ENCODE results near the gene COG5.

Gene COG5

DNA sequence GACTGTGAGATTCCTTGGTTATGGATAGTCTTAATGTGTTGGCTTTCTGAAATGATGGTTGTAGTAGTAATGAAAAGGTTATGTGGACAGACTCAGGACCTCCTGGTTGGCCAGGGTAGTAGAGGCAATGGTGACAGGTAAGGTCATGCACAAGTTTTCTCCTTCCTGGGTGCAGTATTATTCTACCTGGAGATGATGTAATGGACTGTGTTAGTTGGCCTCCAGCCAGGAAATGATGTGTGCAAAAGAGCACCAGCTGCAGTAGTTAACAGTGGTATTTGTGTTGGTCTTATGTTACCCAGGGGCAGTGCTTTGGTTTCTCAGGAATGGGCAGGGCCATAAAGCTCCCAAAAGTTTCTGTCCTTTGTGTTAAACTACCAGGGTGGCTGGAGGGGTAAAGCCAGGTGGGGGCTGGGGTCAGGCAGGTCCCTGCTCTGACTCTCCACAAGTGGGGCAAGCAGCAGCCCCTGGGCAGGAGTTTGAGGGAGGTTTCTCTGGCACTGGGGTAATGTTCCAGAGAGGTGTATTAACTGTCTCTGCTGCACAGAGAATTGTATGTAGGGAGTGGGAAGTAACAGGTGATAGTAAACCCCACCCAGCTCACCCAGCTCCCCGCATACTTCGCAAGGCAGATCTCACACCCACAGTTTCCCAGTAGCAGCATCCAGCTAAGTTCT is 57.6 kb downstream of the COG5 start:
- no peak for DNase-seq (ENCODE audit: low read depth)

DNA sequence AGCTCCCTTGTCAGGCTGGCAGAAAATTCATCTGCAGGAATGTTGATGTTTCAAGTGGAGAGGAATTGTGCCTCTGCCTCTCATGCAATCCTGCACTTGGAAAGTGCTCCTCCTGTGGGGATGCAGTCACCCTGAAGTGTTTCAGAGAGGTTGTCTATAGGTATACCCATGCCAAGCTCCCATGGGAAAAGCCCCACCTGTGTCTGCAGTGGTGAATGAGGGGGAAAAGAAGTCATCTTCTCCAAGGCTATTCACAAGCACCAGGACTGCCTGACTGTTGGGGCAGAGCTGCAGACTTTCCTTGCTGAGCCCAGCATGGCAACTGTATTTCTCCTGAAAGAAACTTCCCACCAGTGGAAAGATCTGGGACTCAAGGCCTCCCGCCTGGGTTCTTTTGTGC is 58.4 kb downstream of the COG5 start:
- no peak for DNase-seq (ENCODE audit: low read depth)

DNA sequence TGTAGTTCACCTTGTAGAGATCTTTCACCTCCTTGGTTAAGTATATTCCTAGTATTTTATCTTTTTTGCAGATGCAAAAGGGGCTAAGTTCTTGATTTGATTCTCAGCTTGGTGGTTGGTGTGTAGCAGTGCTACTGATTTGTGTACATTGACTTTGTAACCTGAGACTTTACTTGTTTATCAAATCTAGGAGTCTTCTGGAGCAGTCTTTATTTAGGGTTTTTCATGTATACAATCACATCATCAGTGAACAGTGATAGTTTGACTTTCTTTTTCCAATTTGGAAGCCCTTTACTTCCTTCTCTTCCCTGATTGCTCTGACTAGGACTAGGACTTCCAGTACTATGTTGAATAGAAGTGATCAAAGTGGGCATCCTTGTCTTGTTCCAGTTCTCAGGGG is 60.0 kb downstream of the COG5 start:
- DNase-seq (ENCODE audit: low read depth), result no peak

DNA sequence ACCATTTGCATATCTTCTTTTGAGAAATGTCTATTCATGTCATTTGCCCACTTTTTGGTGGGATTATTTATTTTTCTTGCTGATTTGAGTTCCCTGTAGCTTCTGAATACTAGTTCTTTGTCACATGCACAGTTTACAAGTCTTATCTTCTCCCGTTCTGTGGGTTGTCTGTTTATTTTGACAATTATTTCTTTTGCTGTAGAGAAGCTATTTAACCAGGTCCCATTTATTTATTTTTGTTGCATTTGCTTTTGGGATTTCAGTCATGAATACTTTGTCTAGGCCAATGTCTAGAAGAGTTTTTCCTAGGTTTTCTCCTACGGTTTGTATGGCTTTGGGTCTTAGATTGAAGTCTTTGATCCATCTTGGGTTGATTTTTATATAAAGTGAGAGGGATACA is 60.9 kb downstream of the COG5 start:
- DNase-seq (ENCODE audit: low read depth), result no peak

DNA sequence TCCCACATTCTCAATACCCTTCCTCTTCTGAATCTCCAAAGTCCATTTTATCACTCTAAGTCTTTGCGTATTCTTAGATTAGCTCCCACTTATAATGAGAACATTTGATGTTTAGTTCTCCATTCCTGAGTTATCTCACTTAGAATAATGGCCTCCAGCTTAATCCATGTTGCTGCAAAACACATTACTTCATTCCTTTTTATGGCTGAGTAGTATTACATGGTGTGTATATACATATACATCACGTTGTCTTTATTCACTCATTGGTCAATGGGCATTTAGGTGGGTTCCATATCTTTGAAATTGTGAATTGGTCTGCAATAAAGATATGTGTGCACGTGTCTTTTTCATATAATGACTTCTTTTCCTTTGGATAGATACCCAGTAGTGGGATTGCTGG is 61.6 kb downstream of the COG5 start:
- no peak for DNase-seq (ENCODE audit: low read depth)

DNA sequence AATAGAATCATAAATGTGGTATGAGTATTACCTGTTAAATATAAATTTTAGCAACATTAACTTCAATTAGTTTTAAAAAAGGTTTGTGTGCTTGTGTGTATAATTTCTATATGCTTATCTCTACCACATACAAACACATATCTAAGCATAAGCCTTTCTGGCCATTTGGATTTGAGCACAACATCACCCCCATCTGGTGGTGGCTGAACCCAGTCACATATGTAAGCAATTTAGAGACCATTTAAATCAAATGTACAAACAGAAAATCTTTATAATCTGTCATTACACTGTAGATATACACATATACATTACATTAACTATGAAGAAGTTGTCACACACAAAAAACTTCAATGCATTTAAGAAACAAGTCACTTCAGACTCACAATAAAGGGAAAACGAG is 62.1 kb downstream of the COG5 start:
- DNase-seq (ENCODE audit: low read depth), result no peak

DNA sequence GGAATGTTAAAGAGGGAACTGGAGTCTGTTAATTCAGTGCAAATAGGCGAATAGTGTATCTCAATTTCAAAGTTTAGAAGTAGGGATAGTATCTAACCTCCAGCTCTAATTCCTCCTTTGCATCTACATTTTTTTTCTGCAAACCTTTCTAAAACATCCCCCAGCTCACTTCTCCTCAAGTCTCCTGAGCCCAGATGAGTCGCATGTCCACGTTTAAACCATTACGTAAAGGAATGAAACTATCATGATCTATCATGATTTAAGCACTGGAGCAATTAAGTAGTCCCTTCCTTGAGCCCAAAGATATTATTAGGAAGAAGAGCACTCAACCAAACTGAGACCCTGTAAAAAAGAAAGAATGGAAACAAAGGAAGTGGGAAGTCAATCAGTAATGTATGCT is 64.0 kb downstream of the COG5 start:
- DNase-seq (ENCODE audit: low read depth), result no peak

DNA sequence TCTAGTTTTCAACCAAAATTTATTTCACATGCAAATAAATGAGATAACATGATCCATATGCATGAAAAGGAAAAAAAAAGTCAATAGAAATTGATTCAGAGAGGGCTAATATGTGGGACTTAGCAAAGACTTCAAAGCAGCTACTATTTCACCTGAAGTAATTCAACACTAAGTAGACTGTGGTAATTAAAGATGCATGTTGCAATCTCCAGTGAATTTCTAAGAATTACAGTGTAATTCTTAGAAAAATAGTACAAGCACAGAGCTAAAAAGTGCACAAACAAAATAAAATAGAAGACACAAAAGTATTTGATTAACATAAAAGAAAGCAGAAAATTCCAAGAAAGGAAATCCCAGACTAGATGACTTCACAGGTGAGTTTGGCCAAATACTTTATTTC is 68.2 kb downstream of the COG5 start:
- DNase-seq (ENCODE audit: low read depth), result no peak

DNA sequence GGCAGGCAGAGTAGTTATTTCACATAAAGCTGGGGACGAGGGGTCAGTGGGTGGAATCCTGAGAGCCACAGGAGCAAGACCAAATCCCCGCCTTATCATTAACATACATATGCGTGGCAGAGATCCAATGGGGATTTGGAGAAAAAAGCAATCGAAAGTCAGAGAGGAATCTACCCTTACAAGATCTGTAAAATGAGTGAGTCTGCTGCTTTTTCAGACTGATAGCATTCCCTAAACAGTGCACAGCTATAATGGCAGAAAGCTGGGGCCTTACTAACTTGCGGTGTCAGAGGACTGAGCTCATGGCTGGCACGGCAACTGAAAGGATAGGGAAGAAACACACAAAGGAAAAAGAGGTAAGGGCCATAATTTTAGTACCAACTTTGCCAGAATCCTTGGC is 68.8 kb downstream of the COG5 start:
- DNase-seq (ENCODE audit: low read depth), result no peak

DNA sequence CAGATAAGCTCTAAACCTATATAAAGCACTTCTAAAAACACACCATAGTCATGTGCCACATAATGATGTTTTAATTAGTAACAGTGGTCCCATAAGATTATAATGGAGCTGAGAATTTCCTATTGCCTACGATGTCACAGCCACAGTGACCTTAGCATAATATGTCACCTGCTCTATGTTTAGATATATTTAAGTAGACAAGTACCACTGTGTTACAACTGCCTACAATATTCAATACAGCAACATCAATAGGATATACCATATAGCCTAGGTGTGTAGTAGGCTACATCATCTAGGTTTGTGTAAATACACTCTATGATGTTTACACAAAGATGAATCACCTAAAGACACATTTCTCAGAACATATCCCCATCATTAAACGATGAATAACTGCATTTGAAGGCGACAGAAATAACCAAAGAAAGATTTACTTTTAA is 69.4 kb downstream of the COG5 start:
- DNase-seq (ENCODE audit: low read depth), result no peak

DNA sequence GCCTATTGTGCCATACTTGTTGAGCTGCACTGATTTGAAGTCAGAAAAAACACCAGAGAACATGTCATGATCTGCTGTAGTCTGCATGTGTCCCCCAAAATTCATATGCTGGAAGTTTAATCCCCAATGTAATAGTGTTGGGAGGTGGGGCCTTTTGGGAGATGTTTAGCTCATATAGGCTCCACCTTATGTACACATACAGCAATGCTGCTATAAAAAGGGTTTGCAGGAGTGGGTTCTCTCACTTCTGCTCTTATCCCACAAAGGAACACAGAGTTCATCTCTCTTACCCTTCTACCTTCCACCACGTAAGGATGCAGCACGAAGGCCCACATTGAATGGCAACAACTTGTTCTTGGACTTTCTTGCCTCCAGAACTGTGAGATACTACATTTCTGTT is 70.8 kb downstream of the COG5 start:
- DNase-seq (ENCODE audit: low read depth), result no peak

DNA sequence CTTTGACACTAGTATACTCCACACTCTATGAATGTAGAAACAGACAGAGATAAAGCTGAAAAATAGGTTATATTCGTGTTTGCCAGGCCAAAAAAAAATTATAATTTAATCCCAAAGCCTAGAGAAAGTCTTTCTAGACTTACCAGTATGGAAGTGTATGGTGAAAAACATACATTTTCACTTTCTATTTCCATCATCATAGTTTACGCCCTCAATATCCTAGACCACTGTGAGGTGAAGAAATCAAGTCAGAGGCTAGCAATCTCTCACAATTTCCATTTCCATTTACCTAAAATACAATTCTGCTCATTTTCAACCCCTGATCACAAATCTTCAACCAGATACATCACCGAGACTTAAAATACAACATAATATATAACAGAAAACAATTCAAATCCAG is 77.7 kb downstream of the COG5 start:
- DNase-seq (ENCODE audit: low read depth), result no peak

DNA sequence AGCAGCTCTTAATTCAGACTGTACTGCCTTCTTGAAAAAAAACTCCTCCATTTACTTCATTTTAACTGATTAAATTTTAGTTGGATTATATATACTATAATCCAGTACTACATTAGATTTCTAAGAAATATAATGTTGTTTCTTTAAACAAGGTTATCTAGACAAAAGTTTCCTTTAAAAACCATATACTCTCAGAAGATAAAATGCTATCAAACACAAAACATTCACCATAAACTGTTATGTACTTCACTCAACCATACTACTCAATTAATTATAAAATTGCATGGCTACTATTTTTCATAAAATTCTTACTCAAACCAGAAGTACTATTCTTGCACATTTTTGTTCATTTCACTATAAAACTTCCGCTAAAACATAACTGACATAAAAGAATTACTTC is 81.1 kb downstream of the COG5 start:
- no peak for DNase-seq (ENCODE audit: low read depth)

DNA sequence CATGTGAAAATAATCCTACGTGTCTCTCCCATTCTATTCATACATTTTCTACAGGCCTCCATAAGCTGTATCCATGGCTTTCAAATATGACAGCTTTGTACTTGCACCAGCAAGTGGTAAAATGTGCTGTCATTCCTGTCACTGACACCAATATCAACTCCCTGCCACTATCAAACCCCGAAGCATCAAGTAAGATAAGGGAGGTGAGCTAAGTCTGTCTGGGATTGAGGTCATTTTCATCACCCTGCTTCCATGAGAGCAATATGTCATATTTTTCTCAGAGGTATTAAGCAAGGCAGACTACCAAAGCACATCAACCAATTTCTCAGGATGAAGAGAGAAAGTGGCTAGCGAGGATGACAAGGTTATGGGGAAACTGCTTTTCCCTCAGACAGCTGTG is 82.8 kb downstream of the COG5 start:
- DNase-seq (ENCODE audit: low read depth), result no peak

DNA sequence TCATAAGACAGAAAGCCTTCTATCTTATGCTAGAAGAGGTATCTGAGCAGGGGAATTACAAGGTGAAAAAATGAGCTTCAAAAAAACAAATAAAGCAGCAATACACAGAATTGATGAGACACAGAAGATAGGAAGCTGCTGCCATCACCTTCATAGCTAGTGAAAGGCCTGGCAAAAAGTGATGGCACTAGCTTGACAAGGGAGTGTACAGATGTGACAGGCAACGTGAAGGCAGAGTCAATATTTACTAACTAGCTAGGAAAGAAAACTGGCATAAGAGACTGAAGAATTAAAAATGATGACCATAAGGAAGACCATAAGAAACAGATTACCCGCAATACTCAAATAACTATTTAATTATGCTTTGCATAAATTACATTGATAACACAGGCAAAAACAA is 84.4 kb downstream of the COG5 start:
- no peak for DNase-seq (ENCODE audit: low read depth)

DNA sequence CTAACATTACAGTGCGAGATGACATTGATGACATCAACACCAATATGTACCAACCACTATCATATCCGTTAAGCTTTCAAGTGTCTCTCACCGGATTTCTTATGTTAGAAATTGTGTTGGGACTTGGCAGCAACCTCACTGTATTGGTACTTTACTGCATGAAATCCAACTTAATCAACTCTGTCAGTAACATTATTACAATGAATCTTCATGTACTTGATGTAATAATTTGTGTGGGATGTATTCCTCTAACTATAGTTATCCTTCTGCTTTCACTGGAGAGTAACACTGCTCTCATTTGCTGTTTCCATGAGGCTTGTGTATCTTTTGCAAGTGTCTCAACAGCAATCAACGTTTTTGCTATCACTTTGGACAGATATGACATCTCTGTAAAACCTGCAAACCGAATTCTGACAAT is 89.6 kb downstream of the COG5 start:
- no peak for DNase-seq (ENCODE audit: low read depth)

DNA sequence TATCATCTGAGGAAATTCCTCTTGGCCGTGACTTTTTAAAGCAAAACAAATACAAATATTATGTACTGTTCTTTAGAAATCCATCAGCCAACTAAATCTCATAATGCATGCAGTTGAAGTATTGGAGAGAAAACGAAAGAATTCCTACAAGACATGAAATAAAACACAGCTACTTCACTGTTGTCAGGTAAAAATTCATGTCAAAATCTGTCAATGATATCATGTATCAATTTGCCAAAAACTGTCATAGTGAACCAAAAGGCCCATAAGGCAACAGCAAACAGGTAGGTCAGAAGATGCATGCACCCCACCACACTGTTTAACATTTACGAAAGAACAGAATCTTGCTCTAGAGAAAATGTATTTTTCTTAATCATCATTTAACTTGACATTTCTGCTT is 91.6 kb downstream of the COG5 start:
- DNase-seq (ENCODE audit: low read depth), result no peak

DNA sequence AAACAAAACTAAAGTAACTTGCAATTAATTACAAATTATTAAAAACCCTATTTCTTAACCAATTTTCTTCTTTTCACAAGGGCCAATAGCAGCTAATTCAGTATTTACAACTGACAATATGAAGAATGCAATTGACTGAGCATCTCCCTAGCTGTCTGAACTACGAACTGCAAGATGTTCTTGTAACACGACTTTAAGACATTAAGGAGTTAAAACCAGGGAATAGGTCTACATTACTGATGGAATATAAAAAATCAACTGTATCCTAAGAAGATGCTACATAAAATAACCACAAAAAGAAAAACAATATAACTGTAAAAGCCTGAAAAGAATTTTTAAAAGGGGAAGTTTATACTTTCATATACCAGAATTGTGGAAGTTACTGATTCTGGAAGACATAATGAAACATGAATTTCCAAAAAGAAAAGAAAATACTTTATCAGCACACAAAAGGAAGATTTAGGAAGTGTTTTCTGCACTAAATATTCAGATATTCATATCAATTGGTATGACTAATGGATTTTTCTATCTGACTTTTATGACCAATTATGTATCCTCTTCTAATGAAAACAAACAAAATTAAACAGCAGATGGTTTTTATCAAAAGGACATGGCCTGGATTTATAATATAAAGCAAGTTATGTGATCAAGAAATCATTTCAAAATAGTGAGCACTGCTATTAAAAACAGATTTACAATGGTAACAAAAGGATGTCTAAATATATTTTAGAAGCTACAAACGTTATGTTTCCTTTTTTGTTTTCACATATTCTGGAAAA is 92.2 kb downstream of the COG5 start:
- no peak for DNase-seq (ENCODE audit: low read depth)

DNA sequence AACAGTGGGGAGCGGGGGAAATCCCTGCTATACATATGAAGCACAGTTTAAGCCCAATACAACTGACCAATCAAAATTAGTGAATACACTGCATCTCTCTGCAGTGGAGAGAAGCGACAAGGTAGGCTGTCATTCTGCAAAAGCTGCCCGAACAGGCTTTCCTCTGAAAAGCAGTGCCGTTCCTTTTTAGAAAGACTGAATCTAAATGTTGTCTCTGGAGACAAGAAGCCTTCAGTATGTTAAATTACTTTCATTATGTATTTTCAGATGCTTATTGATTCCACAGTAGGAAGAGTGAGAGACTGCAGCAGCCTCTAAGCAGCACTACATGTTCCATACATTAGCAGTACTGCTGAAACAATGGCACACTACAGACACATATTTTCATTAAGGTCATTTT is 93.8 kb downstream of the COG5 start, which contains the start of gene GPR22:
Gene GPR22, plus strand, starts transcription at position 129 of the 400 bp plus-strand sequence. CDS start 4,004 bp downstream, outside the sequence.
- no peak for DNase-seq (ENCODE audit: low read depth)

DNA sequence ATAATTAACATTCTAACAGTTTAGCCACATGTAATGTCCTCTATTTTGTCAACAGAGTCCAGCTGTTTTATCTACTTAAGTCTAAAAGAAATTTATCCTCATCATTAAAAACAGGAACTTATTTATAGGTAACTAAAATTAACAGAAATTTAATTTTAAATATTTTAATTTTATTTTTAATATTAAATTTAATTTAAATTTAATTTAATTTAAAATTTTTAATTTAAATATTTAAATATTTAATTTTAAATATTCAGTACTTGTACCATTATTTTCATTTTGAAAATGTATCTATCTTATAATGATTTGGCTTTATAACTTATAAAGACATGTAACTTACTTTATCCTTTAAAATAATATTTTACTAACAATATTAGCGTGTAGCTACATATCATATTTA is 94.9 kb downstream of the COG5 start:
- no peak for DNase-seq (ENCODE audit: low read depth)

DNA sequence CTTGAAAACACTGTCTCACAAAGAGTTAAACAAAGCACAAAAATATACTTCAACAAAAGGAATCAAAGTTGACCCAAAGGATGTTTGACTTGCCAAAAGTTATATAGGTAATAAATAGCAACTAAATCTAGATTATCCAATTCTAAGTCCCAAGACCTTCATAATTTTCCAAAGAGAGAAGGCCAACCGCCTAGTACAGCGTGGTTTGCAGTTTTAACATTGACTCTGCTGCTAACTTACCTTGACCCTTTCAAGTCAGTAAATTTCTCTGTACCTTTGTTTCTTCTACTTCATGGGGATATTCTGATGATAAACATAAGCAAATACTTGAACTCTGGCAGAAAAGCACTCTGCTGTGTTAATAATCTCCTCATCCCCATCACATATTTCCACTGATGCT is 95.7 kb downstream of the COG5 start:
- DNase-seq (ENCODE audit: low read depth), result no peak

DNA sequence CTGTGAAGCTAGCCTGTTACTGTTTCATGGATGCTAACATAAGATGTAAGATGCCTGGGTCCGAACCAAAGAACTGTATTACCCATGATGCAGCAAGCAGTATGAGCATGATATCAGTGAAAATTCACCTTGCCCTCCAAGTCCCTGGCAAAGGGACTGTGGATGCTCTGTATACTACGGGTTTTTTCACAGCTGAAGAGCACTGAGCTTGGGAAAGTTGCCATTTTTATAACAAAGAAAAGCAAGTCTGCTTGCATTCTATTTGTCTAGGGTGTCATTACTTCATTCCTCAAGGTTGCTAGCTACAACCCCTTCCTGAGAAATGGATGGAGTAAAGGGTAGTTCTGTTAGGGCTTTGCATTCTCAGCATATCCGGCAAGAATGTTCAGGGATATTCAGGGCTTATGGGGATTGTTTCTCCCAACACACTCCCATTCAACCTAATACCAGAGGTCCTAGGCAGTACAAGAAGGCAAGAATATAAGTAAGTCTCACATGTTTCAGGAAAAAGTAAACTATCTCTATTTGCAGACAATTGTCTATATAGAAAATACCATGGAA is 99.0 kb downstream of the COG5 start:
- DNase-seq (ENCODE audit: low read depth), result no peak
